Gastrocnemius medialis (tissue), 4 donors: ENCODE results near the gene FAM76A.

ENCODE experiments used
- CTCF ChIP-seq, 5 experiments: fragments of 450-650 bp in 3 of 5; fragments of 200-600 bp in 2 of 5; sonication (generic) in 2 of 5; IDR thresholded peaks in 4 of 5; conservative IDR thresholded peaks in 1 of 5; 1 replicate in 4 of 5; 2 replicates in 1 of 5; pipeline ENCODE4 v1.5.1; 2016 to 2019; ENCODE audit warnings: antibody characterized with exemption in 5 of 5, mild to moderate bottlenecking in 3 of 5, moderate library complexity in 3 of 5
- POLR2A ChIP-seq, 2 donors: fragments of 450-650 bp; IDR thresholded peaks; one replicate each; pipeline ENCODE4 v1.6.1; 2017; ENCODE audit warnings: antibody characterized with exemption in 2 of 2, mild to moderate bottlenecking in 2 of 2, moderate library complexity in 2 of 2

GRCh38 chr1:27678747-27679146 lies 47.0 kb upstream of the FAM76A start:
- TF ChIP-seq POLR2A (IDR thresholded peaks at IDR 0.05) (no peak), CTCF (IDR thresholded peaks at IDR 0.05 in 4 of 5, conservative IDR thresholded peaks at IDR 0.05 in 1 of 5) (no peak)
